RPMI8226 (cell line): ENCODE data around the gene SMARCAD1.

Experiments used
- DNase-seq: peaks from one replicate; pipeline ENCODE4 v3.0.0-alpha.2; 2015

SMARCAD1 gene, protein sequence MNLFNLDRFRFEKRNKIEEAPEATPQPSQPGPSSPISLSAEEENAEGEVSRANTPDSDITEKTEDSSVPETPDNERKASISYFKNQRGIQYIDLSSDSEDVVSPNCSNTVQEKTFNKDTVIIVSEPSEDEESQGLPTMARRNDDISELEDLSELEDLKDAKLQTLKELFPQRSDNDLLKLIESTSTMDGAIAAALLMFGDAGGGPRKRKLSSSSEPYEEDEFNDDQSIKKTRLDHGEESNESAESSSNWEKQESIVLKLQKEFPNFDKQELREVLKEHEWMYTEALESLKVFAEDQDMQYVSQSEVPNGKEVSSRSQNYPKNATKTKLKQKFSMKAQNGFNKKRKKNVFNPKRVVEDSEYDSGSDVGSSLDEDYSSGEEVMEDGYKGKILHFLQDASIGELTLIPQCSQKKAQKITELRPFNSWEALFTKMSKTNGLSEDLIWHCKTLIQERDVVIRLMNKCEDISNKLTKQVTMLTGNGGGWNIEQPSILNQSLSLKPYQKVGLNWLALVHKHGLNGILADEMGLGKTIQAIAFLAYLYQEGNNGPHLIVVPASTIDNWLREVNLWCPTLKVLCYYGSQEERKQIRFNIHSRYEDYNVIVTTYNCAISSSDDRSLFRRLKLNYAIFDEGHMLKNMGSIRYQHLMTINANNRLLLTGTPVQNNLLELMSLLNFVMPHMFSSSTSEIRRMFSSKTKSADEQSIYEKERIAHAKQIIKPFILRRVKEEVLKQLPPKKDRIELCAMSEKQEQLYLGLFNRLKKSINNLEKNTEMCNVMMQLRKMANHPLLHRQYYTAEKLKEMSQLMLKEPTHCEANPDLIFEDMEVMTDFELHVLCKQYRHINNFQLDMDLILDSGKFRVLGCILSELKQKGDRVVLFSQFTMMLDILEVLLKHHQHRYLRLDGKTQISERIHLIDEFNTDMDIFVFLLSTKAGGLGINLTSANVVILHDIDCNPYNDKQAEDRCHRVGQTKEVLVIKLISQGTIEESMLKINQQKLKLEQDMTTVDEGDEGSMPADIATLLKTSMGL

DNA sequence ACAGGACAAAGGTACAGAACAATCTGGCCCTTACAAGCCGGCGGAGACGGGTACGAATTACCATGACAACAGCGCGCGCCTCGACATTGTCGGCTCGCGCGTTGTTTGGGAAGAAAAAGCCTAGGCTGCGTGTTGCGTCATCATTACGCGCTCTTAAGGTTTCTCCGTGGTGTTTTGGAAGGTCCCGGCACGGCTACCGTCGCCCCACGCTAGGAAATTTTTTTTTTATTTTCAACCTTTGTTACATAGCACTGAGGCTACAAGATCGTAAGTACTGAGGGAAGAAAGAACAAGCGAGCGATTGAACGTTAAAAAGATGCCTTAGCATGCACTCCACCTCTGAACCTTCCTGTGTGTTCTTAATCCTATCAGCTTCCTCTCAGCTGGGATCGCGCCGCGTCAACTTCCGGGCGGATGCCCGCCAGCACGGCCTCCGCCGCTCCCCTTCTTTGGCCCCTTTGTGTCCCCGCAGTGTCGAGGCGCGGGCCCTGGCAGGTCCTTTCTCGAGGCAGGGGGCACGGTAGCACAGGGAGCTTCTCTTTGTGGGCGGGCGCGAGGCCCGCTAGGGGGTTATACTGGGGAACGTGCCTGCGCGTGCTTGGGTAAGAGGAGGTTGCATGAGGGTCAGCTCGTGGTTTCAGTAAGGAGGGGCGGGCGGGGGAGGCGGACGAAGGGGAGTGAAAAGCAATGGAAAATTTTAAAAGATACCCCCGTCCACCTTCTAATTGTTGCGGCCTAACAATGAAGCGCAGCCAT lies at the start of gene SMARCAD1:
SMARCAD1 (plus strand) TSS at position 397 of the 756 bp plus-strand sequence. CDS start 530 bp downstream, outside the sequence.
- DNase-seq, result peak; percentile 92

DNA sequence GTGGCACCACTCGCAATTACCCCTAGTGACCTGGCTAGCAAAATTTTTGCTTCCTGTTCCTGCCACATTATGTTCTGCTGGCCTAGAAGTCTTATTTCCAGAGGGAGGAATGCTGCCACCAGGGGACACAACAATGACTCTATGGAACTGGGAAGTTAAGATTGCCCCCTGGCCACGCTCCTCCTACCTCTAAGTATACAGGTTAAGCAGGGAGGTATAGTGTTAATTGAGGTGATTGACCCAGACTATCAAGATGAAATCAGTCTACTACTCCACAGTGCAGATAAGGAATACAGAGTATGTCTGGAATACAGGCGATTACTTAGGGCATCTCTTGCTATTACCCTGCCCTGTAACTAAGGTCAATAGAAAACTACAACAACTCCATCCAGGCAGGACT lies 48.8 kb upstream of the SMARCAD1 start:
- DNase-seq, result no peak

DNA sequence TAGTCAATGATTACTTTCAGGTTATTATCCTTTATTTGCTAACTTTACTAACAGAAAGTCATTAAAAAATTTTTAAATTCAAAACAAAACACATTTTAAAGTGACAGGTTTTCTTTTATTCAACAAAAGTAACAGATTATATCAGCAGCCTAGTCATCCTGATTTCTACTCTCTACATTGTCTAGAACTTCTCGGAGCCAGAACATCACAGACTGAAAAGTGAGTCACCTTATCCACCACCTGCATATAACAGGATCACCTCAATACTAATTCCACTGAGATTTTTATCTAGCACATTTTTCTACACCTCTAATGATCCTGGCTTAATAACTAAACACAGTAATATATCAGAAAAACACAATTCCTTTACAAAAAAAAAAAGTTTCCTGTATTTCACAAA lies 47.9 kb upstream of the SMARCAD1 start:
- no peak for DNase-seq

DNA sequence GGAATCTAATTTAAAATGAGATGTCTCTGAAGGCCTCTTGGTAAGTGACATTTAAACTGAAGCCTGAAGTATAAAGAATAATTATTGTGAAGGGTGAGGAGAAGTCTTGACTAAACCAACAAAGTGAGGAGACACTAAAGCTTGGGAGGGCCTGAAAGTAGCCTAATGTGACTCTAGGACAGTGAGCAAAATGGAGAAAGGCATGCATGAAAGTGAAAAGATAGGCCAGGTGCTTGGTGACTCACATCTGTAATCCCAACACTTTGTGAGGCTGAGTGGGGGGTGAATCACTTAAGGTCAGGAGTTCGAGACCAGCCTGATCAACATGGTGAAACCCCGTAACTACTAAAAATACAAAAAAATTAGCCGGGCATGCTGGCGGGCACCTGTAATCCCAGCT lies 46.9 kb upstream of the SMARCAD1 start:
- DNase-seq, result no peak

DNA sequence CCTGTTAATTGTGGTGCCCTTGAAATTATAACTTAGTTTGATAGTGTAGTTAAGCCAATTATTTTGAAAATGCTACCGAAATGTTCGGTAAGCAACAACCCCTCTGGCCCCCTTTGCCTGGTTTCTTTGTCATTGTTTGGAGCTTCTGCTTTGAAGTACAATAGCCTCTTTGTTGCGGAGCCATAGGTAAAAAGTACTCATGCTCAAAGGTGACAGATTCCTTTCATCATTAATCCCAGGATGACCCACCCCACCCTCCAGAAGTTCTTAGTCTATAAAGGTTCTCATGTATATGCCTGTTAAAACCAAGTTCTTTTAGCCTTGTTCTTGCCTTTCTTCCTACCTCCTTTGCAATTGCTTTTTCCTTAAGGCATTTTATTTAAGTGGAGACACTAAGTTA lies 42.4 kb upstream of the SMARCAD1 start:
- DNase-seq, result no peak

DNA sequence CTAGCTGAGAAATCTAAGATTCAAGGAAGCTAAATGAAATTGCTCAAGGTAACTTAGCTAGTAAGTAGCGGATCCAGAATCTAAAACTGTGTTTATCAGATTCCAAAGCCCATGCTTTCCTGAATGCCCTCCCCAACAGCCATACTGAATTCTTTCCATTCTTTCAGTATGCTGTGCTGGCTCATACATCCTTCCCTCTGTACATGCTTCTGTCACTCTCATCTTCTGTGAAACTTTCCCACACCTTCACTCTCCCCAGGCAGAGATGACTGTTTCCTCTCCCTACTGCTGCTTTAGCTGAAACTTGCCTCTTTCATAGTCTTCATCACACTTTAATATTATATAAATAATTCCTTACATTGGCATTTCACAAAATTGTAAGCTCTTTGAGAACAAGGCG lies 39.3 kb upstream of the SMARCAD1 start:
- DNase-seq, result no peak

DNA sequence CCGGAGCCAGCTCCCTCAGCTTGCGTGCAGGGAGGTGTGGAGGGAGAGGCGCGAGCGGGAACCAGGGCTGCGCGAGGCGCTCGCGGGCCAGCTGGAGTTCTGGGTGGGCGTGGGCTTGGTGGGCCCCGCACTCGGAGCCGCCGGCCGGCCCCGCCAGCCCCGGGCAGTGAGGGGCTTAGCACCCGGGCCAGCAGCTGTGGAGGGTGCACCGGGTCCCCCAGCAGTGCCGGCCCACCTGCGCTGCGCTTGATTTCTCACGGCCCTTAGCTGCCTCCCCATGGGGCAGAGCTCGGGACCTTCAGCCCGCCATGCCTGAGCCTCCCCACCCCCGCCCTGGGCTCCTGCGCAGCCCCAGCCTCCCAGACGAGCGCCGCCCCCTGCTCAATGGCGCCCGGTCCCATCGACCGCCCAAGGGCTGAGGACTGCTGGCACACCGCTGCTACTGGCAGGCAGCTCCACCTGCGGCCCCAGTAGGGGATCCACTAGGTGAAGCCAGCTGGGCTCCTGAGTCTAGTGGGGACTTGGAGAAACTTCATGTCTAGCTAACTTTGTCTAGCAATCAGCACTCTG lies 37.8 kb upstream of the SMARCAD1 start:
- no peak for DNase-seq

DNA sequence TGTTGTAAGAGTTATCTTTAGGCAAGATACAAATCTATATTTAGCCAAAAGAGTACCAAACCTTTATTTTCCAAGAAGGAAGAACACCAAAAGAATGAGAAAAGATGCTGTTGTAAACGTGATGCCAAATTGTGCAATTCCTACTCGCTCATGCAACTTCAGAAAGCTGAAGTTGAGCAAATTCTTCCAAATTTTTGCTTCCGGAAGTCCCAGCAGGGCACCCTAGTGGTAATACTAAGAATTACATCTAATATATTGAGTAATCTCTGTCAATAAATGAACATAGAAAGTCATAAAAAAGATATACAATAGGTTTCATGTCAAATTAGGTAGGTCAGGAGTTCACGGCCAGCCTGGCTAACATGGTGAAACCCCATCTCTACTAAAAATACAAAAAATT lies 36.0 kb upstream of the SMARCAD1 start:
- DNase-seq, result peak; percentile 3

DNA sequence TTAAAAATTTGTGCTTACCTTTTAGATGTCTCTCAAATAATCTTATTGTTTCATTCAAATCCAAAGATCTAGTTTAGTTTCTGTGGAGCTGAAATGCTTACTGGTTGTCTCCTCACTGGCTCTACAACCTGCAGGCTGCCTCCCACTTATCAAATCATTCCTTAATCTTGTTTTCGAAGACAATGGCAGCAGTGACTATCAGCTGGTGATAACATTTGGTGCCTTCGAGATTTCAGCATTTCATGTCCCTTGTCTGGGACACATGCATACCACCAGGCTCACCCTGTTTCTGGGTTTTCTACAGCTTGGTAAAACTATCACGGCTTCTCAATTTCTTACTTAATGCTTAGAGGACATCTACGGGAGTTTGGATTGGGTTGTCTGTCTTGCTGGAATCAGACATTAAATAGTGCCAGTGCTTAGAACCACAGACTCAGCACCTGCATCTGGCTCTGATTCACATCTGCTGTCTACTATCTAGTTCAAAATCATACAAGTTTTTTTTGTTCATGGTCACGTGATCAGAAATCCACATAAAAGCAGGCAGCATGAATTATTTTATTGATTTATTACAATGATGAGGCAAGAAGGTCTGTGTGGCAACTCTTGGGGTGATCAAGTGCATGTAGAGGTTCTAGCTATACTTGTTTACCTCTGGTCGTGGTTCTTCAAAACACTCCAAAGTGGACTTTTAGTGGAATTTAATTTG lies 32.0 kb upstream of the SMARCAD1 start:
- DNase-seq, result no peak

DNA sequence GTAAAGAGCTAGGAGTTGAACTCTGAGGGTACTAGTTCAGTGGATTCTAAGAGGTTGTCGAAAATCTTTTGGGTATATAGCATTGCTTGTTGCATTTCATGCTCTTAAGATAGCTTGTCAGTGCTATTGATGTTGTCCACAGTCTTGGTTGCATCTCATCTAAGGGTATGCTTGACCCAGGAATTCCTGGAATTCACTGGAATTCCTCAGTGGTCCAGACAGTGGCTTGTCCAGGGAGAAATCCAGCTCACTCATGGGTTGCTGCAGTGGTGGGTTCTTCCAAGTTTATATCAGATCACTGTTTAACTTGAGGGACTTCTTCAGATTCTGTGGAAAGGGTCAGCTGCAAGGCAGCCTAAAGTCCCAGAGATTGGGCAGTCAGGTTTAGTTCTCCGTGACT lies 29.8 kb upstream of the SMARCAD1 start:
- no peak for DNase-seq

DNA sequence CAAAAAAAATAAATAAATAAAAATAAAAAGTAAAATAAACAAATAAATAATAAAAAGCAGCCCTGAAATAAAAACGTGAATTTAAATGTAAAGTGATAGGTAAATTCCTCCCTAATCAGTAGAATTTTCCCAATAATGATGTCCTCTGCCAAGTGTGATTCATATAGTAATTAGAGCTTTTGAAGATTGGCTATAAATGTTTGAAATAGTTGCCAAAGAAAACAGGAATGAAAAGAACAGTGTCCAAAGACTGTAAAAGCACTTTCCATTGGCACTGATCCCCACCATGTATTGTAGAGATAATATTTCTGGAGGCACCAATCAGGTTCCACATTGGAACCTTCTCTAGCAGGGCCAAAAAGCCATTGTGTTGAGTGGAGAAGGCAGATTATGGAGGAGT lies 25.9 kb upstream of the SMARCAD1 start:
- no peak for DNase-seq

DNA sequence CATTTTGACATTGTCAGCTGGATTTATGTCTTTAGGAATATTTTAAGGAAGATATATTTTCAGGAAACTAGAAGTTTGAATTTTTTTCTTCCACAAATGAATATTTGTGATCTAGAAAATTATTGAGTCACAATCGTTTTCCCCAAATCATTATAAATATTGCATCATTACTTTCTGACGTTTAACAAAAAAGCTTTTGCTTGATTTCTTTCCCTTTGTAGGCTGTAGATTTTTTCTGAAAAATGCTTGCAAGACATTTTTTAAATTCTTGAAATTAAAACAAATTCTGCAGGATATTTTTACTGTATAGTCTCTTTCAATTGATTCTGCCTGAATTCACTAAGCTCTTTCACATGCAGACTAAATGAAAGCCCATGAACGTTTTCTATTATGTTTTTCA lies 4.9 kb upstream of the SMARCAD1 start:
- no peak for DNase-seq

DNA sequence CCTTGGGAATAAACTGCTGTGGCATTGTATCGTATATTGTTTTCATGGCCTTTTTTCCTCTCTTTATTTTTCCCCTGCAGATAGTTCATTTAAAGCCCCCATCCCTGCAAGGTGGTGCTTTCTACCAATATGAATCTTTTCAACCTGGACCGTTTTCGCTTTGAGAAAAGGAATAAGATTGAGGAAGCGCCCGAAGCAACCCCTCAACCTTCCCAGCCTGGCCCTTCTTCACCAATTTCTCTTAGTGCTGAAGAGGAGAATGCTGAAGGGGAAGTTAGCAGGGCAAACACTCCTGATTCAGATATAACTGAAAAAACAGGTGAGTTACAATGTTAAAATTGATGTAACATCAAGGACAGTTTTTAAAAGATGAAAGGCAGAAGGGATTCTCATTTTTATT lies 601 bp downstream of the SMARCAD1 start:
- DNase-seq, result no peak

DNA sequence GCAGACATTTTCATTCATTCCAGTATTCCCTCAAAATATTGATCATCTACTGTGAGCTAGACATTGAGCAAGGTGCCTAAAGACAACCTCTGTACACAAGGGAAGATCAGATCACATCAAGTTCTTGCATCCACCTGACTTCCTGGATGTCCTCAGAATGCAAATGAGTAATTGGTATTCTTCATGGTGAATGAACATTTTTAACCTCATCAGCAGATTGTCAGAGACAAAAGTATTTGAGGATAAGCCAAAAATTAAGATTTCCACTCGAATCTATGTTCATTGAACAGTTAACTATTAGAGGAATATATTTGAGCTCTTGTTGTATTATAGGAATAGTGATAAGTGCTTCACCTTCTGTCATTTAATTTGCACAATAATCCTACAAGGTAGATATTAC lies 1.3 kb downstream of the SMARCAD1 start:
- no peak for DNase-seq

DNA sequence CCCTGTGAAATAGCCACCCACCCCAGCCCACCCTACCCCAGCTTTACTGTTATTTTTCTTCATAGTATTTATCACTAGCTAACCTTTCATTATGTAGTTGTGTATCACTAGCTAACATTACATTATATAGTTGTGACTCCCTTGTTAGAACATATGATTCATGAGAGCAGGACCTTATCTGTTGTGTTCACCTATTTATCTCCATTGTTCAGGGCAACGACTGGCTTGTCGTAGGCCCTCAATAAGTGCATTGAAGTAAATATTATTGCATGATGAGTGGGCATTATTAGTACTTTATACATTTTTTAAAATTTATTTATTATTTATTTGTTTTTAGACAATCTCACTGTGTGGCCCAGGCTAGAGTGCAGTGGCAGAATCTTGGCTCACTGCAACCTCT lies 4.2 kb downstream of the SMARCAD1 start:
- no peak for DNase-seq

DNA sequence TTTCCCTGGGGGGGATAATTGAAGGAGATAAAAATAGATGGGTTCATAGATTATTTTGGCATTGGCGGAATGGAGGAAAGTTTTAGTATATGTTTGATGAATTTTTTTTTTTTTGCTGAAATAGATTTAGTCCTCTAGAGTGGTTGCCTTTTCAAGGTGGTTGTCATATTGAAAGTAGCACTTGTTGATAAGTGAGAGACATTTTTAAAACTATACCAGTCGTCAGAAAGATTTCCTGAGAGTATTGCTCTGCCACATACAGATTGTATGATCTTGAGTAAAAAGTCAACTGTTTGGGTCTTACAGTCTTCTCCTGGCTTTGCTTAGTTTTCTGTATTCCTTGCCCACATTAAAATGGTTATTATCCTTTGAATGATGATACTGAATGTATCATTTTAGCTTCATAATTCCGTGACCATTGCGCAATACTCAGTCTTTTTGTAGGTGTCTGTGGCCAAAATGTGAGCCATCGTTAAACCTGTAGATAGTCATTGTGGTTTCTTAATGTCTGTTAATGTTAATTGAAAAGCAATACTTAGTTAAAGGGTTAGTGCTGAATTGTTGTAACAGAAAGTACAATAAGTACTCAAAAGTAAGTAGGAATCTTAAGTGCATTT lies 7.1 kb downstream of the SMARCAD1 start:
- DNase-seq, result no peak

DNA sequence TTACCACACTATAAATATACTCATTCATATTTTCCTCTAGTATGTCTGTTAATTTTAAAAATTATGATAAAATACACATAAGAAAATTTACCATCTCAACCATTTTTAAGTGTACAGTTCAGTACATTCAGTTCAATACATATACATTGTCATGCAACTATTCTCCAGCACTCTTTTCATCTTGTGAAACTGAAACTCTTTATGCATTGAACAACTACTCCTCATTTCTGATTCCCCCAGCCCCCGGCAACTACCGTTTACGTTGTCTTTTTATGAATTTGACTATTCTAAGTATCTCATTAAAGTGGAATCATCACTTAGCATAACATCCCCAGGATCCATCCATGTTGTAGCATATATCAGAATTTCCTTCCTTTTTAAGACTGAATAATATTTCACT lies 8.7 kb downstream of the SMARCAD1 start:
- no peak for DNase-seq

DNA sequence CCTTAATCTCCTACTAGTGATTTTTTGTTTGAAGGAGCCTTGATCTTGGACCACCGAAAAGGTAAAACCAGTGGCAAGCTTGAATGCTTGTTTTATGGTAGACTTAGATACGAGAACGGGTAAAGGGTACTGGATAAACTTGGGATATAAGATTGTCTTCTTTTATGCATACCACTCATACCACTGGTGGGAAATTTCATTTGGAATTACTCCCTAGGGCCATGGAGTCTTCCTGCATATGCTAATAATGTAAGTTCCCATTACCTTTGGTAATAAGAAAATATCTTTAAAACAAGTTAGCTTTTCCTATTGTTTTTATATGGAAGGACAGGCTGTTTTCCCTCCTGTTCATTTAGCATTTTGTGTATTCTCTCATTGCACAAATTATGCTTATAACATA lies 11.7 kb downstream of the SMARCAD1 start:
- no peak for DNase-seq

DNA sequence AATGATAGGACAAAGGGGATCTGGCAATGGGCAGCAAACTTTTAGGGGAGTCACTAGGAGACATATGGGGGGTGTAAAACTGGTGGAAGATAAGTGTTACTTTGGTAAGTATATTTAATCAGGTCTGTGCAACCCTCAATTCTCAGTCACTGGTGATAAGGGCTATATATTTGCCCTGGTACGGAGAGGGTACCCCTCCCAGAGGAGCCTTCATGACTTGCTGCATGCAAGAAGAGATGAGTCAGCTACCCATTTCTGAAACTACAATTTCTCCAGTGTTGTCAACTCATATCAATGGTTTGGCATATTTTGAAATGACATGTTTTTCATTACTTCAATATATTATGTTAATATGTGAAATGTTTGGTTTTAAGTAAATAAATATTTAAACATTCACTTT lies 14.3 kb downstream of the SMARCAD1 start:
- DNase-seq, result no peak

DNA sequence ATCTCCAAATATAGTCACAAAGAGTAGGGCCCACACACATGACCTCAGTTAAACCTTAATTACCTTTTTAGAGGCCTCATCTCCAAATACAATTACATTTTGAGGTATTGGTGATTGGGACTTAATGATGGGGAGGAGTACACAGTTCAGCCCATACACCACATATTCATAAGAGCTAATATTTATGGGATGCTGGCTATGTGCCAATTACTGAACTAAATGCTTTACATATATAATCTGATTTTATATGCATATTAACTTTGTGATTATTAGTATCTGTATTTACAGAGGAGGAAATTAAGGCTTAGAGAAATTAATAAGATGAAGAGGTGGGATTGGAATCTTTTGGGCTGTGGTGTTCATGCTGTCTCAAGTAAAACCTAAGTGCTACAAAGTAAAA lies 17.8 kb downstream of the SMARCAD1 start:
- DNase-seq, result no peak

DNA sequence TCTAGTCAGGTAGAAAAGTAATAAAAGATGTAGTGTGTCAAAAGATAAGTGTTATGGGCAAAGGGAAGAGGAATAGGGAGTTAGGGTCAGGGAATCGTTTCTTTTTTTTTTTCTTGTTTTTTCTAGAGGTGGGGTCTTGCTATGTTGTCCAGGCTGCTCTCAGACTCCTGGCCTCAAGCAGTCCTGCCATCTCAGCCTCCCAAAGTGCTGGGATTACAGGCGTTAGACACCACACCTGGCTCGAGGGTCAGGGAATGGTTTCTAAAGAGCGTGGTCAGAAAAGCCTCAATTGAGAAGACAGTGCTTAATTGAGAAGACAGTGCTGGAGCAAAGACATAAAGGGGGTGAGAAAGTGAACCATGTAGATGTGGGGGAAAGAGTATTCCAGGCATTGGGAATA lies 19.1 kb downstream of the SMARCAD1 start:
- DNase-seq, result no peak
